Erythroblast (primary cell): ENCODE results near the gene AGMO.

ENCODE experiments used
- GATA1 ChIP-seq: IDR thresholded peaks from 2 replicates; pipeline ENCODE4 v1.6.1; 2011; ENCODE audit warnings: low read depth, mild to moderate bottlenecking, control low read depth, low read length, moderate library complexity
- POLR2A ChIP-seq: IDR thresholded peaks from 2 replicates; pipeline ENCODE4 v1.6.1; 2011; ENCODE audit warnings: mild to moderate bottlenecking, low read length

DNA sequence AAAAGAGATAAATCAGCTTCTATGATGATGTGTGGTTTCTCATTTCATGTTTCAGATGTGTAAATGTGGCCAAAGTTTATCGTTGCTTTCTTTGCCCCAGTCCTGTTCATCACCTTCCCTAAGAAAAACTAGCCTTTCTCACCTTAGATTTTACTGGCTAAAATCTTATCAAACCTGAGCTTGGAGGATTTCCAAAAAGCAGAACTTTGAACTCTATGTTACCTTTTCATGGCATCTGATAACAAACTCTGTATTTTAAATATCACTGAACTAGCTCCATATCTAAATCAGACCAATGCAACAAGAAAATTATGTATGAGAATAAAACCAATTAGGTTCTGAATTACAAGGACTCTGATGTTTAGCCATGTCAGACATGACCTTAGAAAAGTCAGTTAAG, 335.8 kb downstream of the AGMO start:
- TF ChIP-seq POLR2A (no peak), GATA1 (no peak)
